Skin epidermis (tissue), 12 donors: ENCODE results near the gene RPL4.
"Not testable (repeated sequence)": the region's sequence is repeated elsewhere in the genome, so short reads cannot be mapped to it uniquely, and the experiment has no call there.

ENCODE experiments used
- H3K27ac ChIP-seq, 21 experiments: fragments of 200-600 bp; sonication (generic) in 11 of 21; one replicate each; pipeline ENCODE4 v1.5.0; 2020; ENCODE audit warnings: mild to moderate bottlenecking in 3 of 21, inconsistent platforms in 2 of 21, moderate library complexity in 2 of 21
- H3K4me3 ChIP-seq, 7 experiments: fragments of 200-600 bp; sonication (generic) in 2 of 7; one replicate each; pipeline ENCODE4 v1.5.0; 2020; ENCODE audit warnings: inconsistent platforms in 2 of 7, mild to moderate bottlenecking in 2 of 7, moderate library complexity in 1 of 7

RPL4 gene

DNA sequence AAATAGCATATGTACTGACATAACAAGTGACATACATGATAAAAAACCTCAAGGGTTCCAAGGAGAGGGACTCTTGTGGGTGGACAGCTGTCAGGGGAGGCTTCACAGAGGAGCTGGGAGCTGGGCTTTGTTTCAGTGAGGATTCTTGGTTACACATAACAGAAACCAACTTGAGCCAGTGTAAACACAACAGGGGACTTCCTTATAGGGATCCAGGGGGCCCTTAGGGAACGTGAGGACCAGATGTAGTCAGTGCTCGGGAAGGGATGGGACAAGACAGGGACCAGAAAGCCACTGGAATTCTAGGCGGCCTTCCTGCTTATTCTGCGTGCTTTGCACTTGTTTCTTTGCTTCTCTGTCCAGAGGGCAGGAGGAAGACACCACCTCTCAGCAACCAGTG is 42.0 kb downstream of the RPL4 start:
- H3K4me3 ChIP-seq: no peak overlapping the region
- H3K27ac ChIP-seq: no peak overlapping the region

DNA sequence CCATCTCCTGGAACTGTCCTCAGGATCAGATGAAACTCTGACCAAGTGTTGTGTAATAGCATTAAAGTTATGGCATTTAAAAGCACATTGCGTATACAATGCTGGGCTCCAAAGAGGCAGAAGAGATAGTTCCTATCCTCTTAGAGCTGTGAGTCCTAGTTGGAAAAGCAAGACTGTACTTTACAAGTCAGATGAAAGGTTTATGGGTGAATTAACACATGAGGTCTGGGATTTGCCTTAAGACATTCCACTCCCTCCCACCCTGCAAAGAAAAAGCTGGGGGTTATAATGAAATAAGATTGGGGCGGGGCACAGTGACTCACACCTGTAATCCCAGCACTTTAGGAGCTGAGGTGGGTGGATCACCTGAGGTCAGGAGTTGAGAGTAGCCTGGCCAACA is 42.7 kb downstream of the RPL4 start:
- Histone ChIP-seq H3K27ac (peak overlapping the region in 1 of 21 experiments; percentile 1), H3K4me3 (no peak overlapping the region)

DNA sequence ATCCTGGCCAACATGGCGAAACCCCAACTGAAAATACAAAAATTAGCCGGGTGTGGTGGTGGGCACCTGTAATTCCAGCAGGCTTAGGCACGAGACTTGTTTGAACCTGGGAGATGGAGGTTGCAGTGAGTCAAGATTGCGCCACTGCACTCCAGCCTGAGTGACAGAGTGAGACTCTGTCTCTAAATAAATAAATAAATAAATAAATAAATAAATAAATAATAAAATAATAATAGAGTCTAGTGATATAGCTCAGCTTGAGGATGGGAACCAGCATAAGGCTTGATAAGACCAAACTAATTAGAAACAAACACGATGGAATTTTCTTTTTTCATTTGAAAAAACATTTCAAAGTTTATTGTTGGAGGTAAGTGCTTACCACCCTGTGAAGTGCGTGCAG is 43.4 kb downstream of the RPL4 start:
- not testable (repeated sequence) for H3K4me3 ChIP-seq

GRCh38 chr15:66459818-66460615 is 44.6 kb downstream of the RPL4 start:
- Histone ChIP-seq H3K4me3 (no peak overlapping the region), H3K27ac (peak overlapping the region in 4 of 21 experiments; percentile 4 to 57 (median 22))

More for the DNA sequence above, 43.4 kb downstream of the RPL4 start:
- H3K27ac ChIP-seq: not testable (repeated sequence)

GRCh38 chr15:66456211-66456610 is 48.4 kb downstream of the RPL4 start:
- Histone ChIP-seq H3K27ac (no peak overlapping the region), H3K4me3 (no peak overlapping the region)

GRCh38 chr15:66454143-66454542 is 50.5 kb downstream of the RPL4 start:
- Histone ChIP-seq H3K27ac (no peak overlapping the region), H3K4me3 (no peak overlapping the region)

DNA sequence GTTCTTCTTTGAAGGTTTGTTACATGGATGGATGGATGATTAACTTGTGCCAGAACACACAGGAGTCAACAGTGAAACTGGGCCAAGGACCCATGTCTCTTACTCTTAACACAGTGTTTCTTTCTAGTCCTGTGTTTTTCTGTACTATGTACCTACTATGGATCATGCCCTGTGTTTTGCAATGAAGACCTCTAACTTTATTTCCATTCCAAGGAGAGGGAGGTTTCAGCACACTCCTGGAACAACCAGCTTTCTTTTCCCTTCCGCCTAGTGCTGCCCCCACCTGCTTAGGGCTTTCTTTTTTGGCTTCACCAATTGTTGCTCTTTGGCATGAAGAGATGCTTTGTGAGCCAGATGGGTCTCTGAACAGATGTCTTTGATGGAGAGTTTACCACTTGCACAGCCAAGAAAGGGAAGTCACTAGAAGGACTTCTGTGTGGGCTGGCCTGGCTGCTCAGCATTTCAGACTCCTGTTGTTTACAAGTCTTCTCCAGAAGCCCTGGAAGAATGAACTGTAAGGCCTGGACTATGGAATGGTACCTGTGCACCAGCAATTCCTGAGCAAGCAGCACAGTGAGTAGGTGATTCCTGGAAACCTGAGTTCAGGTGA is 51.6 kb downstream of the RPL4 start:
- H3K27ac ChIP-seq: no peak overlapping the region
- H3K4me3 ChIP-seq: no peak overlapping the region

DNA sequence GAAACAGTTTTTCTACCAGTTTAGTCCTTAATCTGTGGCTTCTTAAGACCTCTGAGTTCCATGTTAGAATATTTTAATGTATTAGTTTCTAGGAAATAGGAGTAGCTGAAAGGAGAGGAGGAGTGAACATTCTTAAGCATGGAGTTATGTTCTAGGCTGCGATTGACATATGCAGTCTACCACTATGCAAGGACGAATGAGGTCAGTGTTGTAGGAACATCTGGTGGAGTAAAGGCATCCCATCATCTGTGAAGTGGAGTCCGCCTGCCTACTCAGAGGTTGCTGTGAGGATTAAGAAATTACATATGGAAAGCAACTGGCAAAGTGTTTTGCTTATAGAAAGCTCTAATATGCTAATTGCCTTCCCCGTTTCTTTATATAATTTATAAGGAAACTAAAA is 52.2 kb downstream of the RPL4 start:
- no peak overlapping the region for H3K4me3 ChIP-seq
- no peak overlapping the region for H3K27ac ChIP-seq
